ENCODE data around the gene HILPDA.

GRCh38 chr7:128431221-128431620 lies 24.5 kb upstream of the HILPDA start:
- TF ChIP-seq POLR2A (IDR thresholded peaks at IDR 0.05) (no peak), CTCF (IDR thresholded peaks at IDR 0.05) (no peak)

Measured in prostate gland (tissue), 2 donors.